ENCODE measurements around the gene IRX5.

IRX5 gene

DNA sequence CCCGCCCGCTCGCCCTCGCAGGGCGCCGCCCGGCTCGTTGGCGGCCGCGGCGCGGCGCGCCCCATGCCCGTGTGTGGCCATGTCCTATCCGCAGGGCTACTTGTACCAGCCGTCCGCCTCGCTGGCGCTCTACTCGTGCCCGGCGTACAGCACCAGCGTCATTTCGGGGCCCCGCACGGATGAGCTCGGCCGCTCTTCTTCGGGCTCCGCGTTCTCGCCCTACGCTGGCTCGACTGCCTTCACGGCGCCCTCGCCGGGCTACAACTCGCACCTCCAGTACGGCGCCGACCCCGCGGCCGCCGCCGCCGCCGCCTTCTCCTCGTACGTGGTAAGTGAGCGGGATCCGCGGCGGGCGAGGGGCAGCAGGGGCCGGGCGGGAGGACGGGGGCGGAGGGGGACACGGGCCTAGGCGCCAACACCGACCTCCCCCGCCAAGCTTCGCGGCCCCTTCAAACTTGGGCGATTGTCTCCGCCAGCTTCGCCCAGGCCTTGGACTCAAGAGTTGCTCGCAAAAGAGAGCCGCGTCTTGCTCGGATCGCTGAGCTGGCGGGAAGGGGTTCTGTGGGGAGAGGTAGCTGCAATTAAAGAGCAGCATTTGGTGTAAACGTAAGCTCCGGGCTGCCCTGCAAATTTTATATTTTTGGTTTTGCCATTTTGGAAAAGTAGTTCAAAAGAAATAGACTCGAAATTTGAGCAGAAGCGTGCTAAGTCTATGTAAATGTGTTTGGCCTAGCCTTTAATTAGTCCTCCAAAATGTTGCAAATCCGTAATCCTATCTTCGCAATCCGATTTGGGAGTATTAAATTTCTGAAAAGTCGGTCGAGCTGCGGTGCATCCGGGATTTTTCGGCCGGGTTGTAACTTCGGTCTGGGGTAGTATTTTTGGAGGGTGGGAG lies 702 bp downstream of the IRX5 start:
- DNase-seq = no peak

DNA sequence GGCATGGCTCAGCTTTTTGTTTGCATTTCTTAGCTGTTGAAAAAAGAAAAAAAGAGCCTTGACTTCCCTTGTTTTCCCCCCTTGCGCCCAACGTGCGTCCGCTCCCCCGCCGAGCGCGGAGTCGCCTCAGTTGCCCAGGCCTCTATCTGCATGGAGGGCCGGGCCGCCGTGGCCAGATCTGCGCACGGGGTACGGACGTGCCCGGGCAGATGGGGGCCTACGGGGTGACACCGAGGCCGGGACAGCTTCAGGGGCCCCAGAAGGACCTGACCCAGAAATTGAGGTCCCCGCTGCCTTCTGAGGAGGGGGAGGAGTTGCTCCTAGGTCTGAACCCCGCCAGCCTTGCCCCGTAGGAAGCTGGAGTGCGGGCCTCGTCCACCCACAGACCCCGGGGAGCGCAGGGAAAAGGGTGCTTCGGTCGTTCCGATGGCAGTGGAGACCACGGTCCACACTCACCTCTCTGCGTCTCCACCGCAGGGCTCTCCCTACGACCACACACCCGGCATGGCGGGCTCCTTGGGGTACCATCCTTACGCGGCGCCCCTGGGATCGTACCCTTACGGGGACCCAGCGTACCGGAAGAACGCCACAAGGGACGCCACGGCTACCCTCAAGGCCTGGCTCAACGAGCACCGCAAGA lies 1.5 kb downstream of the IRX5 start:
- no peak for DNase-seq

DNA sequence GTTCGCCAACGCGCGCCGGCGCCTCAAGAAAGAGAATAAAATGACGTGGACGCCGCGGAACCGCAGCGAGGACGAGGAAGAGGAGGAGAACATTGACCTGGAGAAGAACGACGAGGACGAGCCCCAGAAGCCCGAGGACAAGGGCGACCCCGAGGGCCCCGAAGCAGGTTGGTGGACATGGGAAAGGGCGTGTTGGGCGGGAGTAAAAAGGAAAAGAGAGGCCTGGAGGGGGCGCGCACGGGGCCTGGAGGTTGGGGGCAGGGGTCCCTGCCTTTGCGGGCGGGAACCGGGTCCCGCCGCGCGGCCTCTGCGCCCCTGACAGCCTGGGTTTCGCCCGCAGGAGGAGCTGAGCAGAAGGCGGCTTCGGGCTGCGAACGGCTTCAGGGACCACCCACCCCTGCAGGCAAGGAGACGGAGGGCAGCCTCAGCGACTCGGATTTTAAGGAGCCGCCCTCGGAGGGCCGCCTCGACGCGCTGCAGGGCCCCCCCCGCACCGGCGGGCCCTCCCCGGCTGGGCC lies 2.1 kb downstream of the IRX5 start:
- DNase-seq = no peak

DNA sequence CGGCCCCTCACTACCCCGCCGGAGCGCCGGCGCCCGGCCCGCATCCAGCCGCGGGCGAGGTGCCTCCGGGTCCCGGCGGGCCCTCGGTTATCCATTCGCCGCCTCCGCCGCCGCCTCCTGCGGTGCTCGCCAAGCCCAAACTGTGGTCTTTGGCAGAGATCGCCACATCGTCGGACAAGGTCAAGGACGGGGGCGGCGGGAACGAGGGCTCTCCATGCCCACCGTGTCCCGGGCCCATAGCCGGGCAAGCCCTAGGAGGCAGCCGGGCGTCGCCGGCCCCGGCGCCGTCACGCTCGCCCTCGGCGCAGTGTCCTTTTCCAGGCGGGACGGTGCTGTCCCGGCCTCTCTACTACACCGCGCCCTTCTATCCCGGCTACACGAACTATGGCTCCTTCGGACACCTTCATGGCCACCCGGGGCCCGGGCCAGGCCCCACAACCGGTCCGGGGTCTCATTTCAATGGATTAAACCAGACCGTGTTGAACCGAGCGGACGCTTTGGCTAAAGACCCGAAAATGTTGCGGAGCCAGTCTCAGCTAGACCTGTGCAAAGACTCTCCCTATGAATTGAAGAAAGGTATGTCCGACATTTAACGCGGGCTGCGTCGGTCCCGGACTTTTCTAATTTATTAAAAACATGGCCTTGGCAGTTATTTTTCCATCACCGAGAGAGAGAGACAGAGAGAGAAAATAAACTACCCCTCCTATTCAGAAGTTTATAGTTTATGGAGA lies 2.8 kb downstream of the IRX5 start:
- no peak for DNase-seq

DNA sequence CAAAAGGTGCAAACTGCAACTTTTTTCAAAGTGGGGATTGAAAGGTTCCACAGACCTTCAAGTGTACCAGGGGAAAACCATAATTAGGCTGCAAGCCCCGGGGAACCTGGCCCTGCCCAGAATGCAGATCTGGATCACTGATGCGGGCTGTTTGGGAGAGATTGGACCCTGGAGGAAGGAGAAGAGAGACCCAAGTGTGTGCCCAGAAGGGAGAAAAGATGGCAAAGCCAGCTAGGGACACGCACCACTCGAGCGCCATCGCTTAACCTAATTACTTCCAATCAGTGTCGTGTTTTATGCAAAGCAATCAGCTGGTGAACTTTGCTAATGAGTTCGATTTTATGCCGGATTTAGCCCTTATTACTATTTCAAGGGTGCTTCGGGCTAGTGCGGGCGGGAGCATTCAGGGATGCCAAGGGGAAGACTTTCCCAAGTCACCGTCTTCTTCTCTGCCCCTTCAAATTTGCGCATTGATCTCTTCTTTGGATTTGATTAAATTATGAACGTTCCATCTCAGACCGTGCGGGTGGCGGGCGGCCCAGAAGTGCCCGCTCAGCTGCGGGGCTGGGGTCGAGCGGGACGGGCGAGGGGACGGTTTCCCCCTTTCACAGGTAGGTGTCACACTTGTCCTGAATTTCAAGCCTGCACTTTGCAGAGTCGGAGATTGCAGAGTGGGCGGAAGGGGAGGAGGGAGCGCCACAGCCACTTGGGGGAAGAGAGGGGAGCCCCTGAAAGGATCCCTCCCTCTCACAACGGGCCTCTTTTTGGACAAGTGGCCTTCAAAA lies 4.0 kb downstream of the IRX5 start:
- DNase-seq = no peak

DNA sequence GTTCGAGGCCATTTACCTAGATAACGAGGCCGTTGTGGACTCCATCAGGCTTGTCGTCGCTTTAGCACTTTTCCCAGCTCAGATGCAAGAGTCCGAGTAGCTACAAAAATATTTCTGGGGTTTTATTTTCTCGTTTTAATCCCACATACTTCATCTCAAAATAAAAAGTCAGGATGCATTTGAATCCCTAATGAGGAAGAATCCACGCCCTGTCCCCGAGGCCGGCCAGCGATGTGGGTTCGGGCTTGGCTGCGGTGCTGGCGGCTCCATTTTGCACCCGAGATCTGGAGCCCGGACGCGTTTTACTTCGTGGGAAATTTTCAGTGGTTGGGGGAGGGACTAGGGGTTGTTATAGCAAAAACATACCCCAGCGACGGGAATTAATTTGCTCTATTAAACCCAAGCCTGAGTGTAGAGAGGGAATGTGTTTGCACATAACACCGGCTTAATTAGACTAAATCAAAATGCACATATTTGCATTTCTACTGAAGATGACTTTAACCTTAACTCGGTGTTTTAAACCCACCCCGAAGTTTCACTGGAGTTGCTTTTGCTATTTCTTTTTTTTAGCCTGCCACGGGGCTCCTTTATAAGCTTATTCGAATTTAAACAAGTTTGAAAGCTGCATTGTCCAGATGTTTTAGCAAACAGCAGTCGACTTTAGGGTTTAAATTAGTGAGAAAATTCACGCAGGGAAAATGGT lies 4.8 kb downstream of the IRX5 start:
- DNase-seq = no peak

DNA sequence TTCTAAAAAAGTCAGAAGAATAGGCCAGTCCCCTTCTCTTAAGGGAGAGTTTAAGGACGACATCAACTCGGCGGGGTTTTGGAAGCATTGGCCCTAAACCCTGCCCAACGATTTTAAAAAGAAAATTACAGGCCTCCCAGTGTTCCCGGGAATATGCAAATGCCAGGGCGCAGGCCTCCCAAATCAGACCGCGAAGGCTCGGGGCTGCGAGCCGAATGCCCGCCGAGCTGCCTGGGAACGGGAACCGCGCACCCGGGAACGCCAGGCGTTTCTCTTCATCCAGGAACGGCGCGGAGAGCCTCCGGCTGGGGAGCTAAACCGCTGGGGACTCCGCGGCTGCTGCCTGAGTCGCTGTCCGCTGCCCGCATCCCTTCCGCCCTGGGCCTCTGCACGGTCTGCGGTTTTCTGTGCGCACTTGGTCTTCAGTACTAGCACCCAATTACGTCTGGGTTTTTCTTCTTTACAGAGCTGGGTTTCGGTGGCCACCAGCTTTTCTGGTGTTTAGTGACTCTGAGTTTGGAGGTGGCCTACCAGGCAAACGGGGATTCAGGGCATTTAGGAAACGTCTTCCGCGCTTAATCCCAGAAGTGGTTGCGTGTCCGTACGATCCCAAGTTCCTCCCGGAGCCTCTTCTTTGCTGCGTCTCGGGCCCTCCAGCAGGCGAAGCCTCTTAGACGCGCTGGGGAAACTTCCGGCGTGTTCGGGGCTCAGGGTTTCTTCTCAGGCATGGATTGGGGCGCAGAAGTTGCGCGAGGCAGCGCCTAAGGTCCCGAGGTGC lies 5.7 kb downstream of the IRX5 start:
- no peak for DNase-seq

DNA sequence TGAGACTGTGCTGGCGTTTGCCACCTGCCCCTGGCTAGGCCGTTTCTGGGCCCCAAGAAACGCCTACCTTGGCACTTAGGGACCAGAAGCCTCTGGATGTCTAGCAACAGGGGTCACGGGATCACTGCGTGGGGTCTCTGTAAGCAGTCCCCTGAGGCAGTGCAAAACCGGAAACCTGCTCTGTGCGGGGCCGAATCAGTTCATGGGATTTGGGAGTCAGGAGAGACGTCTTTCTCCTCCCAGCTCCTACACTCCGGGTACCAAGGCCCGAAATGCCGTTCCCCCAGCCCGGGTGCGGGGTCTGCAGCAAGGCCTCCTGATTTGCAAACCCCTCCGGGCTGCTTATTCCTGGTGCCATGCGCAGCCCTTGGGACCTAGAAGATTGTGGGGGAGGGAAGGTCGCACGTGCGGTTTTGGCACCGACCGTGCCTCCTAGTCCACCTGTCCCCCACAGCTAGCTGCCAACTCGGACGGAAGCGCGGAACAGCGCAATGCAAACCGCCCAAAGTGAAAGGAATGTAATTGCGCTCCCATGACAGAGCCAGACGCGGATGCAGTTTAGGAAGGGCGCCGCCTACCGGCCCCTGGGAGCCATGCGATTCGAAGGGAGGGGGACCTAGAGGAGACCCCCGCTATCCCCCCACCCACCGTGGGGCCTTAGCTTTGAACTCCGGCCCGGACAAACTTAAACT lies 6.5 kb downstream of the IRX5 start:
- no peak for DNase-seq

DNA sequence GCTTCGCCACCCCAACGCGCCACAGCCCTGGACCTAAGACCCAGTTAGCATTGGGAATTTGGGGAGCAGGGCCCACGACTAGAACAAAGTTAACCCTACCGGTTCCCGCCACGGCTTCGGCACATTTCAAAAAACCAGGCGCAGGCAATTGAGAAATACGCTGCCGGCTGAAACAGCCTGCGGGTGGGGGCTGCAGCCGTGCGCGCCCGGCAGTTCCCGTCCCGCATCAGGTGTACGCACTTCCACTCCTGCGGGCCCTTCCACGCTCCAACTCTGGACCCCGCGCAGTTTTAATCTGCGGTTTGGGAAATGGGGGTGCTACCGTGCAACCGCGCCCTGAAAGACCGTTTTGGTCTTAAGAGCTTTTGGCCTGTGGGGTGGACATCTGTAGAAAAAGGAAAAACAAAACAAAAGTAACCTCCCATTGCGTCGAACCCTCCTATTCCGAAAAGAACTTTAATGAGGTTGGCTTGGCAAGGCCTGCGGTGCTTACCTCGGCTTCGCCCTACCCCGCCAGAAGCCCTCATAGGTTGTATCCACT lies 7.1 kb downstream of the IRX5 start:
- no peak for DNase-seq

DNA sequence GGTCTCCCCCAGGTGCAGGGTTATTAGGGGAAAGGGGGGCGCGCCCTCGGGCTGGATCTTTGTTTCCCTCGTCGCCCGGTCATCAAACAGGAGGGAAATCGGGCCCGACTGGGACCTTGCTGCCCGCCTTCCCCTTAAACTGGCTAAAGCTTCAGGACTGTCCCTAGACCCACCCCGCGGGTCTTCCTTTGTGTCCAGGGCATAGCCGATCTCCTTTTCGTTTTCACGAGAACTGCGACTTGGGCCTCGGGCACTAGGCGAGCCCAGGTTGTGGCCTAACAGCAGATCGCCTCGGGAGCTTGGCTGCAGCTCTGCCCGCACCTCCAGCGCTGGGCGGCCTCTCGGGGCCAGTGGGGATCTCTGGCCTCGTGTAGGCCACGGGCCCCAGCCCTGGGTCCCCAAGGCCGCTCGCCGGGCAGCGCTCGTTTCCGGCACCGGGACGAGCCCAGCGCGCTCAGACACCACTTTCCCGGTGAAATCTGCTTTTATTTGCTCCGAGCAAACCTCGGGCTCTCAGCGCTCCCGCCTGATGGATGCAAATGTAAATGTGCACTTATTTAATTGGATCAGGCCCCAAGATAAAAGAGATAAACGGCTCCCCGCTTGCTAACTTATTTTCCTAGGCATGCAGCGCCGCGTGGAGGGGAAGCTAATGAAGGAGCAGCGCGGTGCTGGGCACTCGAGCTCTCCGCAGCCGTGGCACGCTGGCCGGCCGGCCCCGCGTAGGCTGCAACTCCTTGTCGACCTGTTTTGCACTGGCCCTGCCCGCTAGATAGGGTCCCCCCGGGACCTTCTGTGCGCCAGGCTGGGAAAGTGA lies 7.8 kb downstream of the IRX5 start:
- DNase-seq = no peak

DNA sequence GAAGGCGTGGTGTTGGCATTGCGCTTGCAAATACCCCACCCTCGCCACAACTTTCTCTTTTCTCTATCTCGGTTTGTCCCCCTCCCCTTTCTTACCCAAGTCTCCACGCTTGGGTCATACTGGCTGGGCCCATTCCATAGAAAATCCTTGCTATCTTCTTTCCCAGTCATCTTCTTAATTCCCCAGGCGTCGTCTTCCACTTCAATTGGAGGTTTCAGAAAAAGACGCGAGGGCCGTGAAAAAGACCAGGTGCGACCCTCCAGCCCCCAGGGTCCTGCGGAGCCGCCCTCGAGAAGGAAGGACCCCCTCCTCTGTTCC lies 8.3 kb downstream of the IRX5 start:
- no peak for DNase-seq

DNA sequence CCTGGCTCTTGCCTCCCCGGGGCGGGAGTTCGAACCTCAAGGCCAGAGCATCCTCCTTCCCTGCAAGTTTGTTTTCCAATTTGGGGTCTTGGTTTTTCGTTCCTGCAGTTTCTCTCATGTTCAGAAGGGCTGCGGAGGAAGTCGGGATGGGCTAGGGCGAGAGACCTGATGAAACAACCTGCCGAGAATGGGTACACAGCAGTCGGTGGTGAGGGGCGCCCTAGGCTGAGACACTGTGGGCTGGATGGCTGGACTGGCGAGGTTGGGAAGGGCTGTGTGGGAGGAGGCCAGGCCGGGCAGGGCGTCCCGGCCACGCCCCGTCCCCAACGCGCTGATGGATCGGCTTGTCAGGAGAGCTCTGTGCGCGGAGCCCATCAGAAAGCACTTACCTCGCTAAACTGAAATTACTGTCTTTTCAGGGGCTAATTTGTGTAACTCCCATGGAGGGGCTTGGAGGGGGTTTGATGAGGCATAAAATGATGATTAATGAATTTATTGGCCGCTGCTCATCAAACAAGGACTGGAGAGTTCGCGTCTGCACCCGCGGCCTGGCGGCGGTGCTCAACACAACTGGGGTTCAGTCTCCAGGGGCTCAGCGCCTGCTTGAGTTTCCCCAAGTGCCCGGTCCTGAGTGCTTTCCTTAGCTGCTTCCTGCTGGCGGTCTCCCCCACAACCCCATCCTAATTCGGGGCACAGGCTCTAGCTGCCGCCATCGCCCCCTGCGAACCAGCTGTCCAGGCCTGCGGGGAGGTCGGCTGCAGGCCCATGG lies 9.0 kb downstream of the IRX5 start:
- no peak for DNase-seq

DNA sequence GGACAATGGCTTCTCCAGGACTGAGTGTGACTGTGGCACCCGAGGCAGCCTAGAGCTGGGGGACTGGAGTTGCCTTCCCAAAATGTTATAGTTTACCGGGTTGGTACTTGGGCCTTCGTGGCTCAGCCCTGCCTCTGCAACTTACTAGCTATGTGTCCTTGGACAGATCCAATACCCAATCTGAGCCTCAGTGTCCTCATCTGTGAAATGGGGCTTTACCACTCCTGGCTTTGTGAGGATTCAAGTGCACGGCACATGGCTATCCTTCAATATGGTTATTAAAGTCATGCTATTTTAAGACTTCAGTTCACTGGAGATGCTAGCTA lies 9.6 kb downstream of the IRX5 start:
- no peak for DNase-seq

DNA sequence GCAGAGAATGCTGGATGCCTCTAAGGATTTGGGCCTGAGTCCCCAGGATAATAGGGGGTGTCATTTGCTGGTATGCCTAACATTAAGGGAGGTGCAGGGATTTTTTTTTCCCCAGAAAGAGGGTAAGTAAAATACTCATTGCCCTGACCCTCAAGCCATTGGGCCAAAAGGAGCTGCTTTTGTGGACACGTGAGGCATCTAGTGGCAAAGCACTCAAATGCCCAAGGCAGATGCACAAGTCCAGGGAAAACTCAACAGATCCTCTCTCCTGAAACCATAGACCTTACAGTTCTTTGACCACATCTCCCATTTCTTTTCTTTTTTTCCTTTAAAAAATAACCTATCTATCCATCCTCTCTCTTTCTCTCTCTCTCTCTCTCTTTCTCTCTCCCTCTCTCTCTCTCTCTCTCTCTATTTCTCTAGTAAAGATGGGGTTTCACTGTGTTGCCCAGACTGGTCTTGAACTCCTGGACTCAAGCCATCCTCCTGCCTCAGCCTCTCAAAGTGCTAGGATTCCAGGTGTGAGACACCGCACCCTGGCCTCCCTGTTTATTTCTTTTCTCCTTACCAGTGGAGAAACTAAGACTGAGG lies 11.8 kb downstream of the IRX5 start:
- no peak for DNase-seq

DNA sequence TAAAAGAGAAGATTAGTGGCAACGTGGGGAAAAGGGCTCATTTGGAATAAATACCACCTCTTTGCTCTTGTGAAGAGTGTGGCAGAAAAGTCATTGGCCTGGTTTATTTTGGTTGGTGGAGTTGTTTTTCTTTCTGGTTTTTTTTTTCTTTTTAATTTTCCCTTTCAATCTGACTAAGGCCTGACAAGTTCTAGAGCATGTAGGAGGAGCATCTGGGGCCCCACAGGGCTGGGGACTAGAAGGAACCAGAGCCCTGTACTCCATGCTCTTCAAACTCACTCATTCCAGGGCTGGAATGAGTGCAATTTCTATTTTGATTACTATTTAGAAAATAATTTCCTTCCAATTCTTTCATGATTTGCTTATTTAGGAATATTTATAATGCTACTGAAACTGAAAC lies 13.3 kb downstream of the IRX5 start:
- no peak for DNase-seq

DNA sequence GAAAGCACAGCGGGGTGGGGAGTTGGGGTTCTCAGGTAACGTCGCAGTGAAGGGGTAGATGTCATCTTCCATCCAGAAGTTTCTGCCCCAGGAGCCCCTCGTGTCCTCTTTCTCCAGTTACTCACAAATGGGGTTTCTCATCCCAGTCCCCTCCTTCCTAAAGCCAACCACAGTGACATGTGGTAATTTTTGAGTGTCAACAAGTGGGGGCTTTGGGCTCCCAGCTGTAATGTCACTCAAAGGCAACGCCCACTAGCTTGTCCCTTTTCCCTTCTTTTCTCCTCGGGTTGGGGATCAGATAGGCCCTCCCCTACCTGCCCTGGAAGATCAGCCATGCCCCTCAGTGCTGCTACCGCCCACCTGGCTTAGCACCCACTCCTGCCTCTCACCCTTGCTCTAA lies 14.4 kb downstream of the IRX5 start:
- no peak for DNase-seq

DNA sequence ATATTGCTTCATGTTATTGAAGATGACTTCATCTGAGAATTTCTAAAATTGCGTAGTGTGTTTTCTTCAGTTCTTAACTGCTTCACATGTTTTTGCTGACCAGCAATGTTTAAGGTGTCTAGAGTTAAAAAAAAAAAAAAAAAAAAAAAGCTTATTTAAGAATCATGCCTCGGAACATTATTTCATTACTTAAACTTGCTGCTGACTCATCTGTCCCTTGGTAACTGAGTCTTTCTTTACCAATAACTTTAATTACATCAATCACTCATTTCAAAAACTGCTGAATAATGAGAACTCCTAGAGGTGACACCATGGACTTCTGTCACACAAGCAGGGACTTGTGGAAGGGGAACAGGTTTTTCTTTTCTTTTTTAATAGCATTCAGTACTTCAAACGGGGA lies 16.2 kb downstream of the IRX5 start:
- no peak for DNase-seq

DNA sequence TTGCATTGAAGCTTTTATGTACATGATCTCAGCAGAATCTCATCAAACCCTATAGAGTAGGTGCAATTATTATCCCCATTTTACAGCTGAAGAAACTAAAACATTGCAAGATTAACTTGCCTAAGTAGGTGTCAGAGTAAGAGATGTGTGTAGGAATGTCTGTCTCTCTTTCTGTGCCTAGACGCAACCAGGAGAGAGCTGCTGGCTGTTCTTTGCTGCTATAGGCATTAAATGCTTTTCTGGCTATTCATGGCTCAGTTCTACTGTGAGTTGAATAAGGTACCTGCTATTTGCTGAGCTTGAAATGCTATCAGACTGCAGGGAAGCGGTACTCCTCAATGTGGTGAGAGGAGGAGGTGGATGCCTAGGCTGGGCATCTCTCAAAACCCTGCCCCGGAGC lies 17.0 kb downstream of the IRX5 start:
- DNase-seq = no peak

DNA sequence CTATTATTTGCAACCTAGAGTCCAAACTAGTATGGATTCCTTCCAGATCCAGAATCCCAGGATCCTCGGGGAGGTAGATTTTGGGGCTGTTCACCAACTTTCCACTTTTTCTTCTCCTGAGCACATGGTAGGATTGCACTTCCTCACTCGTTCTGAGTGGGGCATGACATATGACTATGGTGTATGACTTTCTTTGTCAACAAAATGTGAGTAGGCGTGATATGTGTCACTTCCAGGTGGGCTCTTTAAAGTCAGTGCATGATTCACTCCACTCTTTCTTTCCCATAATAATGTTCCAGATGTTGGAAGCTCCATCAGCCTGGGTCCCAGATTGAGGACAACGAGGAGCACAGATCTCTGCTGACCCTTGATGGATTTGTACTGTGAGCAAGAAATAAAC lies 21.5 kb downstream of the IRX5 start:
- no peak for DNase-seq
